ENCODE measurements around the gene GPR34.

DNA sequence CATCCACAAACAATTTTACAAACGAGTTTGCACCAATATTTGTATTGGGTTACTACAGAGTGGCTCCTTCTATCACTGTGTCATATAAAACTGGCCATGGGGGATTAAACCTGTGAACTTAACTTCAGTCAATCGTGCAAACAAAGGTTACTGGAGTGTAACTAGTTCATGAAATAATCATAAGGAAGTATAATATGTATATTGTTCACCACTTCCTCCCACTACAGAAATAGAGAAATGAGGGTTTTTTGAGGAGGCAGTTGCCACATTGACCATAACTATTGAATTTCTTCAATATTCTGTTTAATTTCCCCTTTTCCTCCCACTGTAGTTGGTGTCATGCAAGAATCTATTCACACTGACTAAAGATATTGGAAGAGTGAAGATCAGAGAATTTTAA lies 35.1 kb downstream of the GPR34 start, which contains the start of gene GPR82:
- no peak for TF ChIP-seq POLR2AphosphoS5 (IDR thresholded peaks at IDR 0.05)
- TF ChIP-seq, protein P1, sequence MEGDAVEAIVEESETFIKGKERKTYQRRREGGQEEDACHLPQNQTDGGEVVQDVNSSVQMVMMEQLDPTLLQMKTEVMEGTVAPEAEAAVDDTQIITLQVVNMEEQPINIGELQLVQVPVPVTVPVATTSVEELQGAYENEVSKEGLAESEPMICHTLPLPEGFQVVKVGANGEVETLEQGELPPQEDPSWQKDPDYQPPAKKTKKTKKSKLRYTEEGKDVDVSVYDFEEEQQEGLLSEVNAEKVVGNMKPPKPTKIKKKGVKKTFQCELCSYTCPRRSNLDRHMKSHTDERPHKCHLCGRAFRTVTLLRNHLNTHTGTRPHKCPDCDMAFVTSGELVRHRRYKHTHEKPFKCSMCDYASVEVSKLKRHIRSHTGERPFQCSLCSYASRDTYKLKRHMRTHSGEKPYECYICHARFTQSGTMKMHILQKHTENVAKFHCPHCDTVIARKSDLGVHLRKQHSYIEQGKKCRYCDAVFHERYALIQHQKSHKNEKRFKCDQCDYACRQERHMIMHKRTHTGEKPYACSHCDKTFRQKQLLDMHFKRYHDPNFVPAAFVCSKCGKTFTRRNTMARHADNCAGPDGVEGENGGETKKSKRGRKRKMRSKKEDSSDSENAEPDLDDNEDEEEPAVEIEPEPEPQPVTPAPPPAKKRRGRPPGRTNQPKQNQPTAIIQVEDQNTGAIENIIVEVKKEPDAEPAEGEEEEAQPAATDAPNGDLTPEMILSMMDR (IDR thresholded peaks at IDR 0.05): no peak
- TF ChIP-seq POLR2A (IDR thresholded peaks at IDR 0.05): no peak

Data from prostate gland (tissue), 2 donors.